GM12878 (cell line): ENCODE results near the gene TSHZ1. TPM values are rescaled to one million over a fixed set of nuclear protein-coding genes. Genes with fewer than 3 reads are reported as not detected.

Experiments
- ATAC-seq: fragments of 200-7000 bp; cut with Tn5 transposase; 3 replicates; pipeline ENCODE4 v1.9.1; 2020; ENCODE audit warnings: mild to moderate bottlenecking, moderate library complexity
- BruUV-seq: library from RNA; stranded (reverse); fragments of 400-500 nt; replicated peaks from 2 replicates; lab custom pipeline; 2021; lab: Mats Ljungman, UMichigan
- CTCF ChIA-PET: fragments of 300-600 bp; sonication (Branson Sonifier 250); formaldehyde crosslinking; extraction: SDS; loops from one replicate; lab custom pipeline; 2021; ENCODE audit warnings: inconsistent platforms; lab: Yijun Ruan, JAX
- POLR2A ChIA-PET: fragments of 350-600 bp; formaldehyde crosslinking; extraction: SDS; loops from one replicate; lab custom pipeline; 2021; ENCODE audit warnings: inconsistent platforms; lab: Charles Lee
- RAD21 ChIA-PET: fragments of 300-600 bp; sonication (Branson Sonifier 250); formaldehyde crosslinking; loops from one replicate; lab custom pipeline; 2023; ENCODE audit warnings: antibody characterized with exemption; ENCODE audit not compliant: unreplicated experiment; lab: Charles Lee
- SMC1A ChIA-PET: fragments of 300-600 bp; sonication (Branson Sonifier 250); formaldehyde crosslinking; loops from one replicate; lab custom pipeline; 2023; ENCODE audit not compliant: unreplicated experiment, uncharacterized antibody; lab: Charles Lee
- DNase-seq: peaks from one replicate; pipeline ENCODE4 v3.0.0-alpha.2; 2011; ENCODE audit warnings: low read depth, low spot score
- FAIRE-seq: peaks from 3 replicates; lab custom pipeline; 2011; peaks lifted over from hg19 to GRCh38; lab: Jason Lieb, UNC
- H2AFZ ChIP-seq: 2 replicates; pipeline ENCODE4 v1.6.0; 2011; ENCODE audit warnings: low read depth, low read length, control low read depth; ENCODE audit not compliant: control insufficient read depth
- H3K27ac ChIP-seq: 2 replicates; pipeline ENCODE4 v1.5.1; 2011; ENCODE audit warnings: control low read depth; ENCODE audit not compliant: control insufficient read depth, insufficient read depth
- H3K27me3 ChIP-seq, 2 experiments: replicated peaks in 1 of 2; 2 replicates each; pipeline versions ENCODE4 v1.6.0 to v1.6.1; 2011; ENCODE audit warnings: low read length in 1 of 2; ENCODE audit not compliant: control insufficient read depth in 2 of 2, insufficient read depth in 2 of 2
- H3K36me3 ChIP-seq, 2 experiments: 2 replicates each; pipeline ENCODE4 v1.5.1; 2011; ENCODE audit warnings: low read length in 1 of 2; ENCODE audit not compliant: control insufficient read depth in 2 of 2, insufficient read depth in 2 of 2
- H3K4me1 ChIP-seq: 2 replicates; pipeline ENCODE4 v1.6.1; 2011; ENCODE audit warnings: mild to moderate bottlenecking, low read length, moderate library complexity, mixed read lengths; ENCODE audit not compliant: control insufficient read depth, insufficient read depth
- H3K4me2 ChIP-seq: 2 replicates; pipeline ENCODE4 v1.6.0; 2011; ENCODE audit warnings: control low read depth; ENCODE audit not compliant: control insufficient read depth, insufficient read depth
- H3K4me3 ChIP-seq: fragments of 200-600 bp; sonication (generic); 2 replicates; pipeline ENCODE4 v1.5.1; 2016
- H3K79me2 ChIP-seq: 2 replicates; pipeline ENCODE4 v1.6.0; 2011; ENCODE audit warnings: low read length; ENCODE audit not compliant: control insufficient read depth, insufficient read depth
- H3K9ac ChIP-seq: 2 replicates; pipeline ENCODE4 v1.8.0; 2011; ENCODE audit warnings: low read length, control low read depth, mixed read lengths; ENCODE audit not compliant: control insufficient read depth, insufficient read depth
- H3K9me3 ChIP-seq: replicated peaks from 3 replicates; pipeline ENCODE4 v1.5.1; 2011; ENCODE audit warnings: mild to moderate bottlenecking, low read length; ENCODE audit not compliant: control insufficient read depth, insufficient read depth
- H4K20me1 ChIP-seq: 2 replicates; pipeline ENCODE4 v1.6.0; 2011; ENCODE audit not compliant: control insufficient read depth, insufficient read depth
- HCFC1 ChIP-seq: fragments of 150-350 bp; IDR thresholded peaks from 2 replicates; pipeline ENCODE4 v1.6.1; 2014; ENCODE audit warnings: low read length
- ZNF274 ChIP-seq: IDR thresholded peaks from one replicate; pipeline ENCODE4 v1.8.0; 2011; ENCODE audit not compliant: insufficient read length, insufficient read depth
- WGBS: methylation state at CpG from one replicate; pipeline ENCODE4 v1.1.6; 2016; ENCODE audit warnings: low lambda C conversion rate; ENCODE audit not compliant: insufficient replicate concordance, insufficient coverage; ENCODE audit errors: missing lambda C conversion rate; 5-methylcytosine and 5-hydroxymethylcytosine counted together
- in situ Hi-C: fragments of 300-500 bp; cut with MboI; formaldehyde crosslinking; loops from 9 replicates; pipeline ENCODE4 v1.14.3; 2018; ENCODE audit warnings: mixed read lengths
- intact Hi-C: fragments of 100-400 bp; cut with micrococcal nuclease; formaldehyde crosslinking; loops from one replicate; pipeline ENCODE4 v1.14.2; 2022; ENCODE audit not compliant: unreplicated experiment
- polyA plus RNA-seq, 11 experiments: library from polyadenylated mRNA; depleted of rRNA in 4 of 11; unstranded in 6 of 11; stranded (reverse) in 5 of 11; fragments of >200 nt; fragmentation: Nextera tagmentation in 4 of 11; fragmentation: Illumina TruSeq in 1 of 11; extraction: Ambion mirVana in 4 of 11; extraction: Trizol in 1 of 11; gene quantifications; 1 replicate in 1 of 11; 2 replicates in 10 of 11; pipeline versions ENCODE4 v1.2.1 to v1.2.3, GENCODE V29; 2011 to 2016; ENCODE audit warnings: inconsistent platforms in 2 of 11, missing spikeins in 2 of 11, low read depth in 1 of 11
- total RNA-seq, 4 experiments: library from RNA; depleted of rRNA in 3 of 4; stranded (reverse); fragments of >200 nt in 3 of 4; fragmentation: Illumina TruSeq in 1 of 4; extraction: Trizol in 1 of 4; gene quantifications; 2 replicates each; pipeline versions ENCODE4 v1.2.1 to v1.2.3, GENCODE V29; 2013 to 2021
- TF ChIP-seq, protein P1 (sequence below): fragments of 450-650 bp; IDR thresholded peaks from 2 replicates; pipeline ENCODE4 v1.6.1; 2017; ENCODE audit warnings: mild to moderate bottlenecking, moderate library complexity
- TF ChIP-seq, protein P2 (sequence below): fragments of 450-650 bp; formaldehyde crosslinking; IDR thresholded peaks from 2 replicates; pipeline ENCODE4 v1.4.0; 2020; ENCODE audit warnings: mild to moderate bottlenecking, moderate library complexity

TSHZ1 gene
- total and polyA plus RNA-seq, 10 of the 15 experiments (the other 5 are each of a cell fraction or from before 2014, with no cell fraction given), result 2.2 to 15.2 (median 5.1) TPM

DNA sequence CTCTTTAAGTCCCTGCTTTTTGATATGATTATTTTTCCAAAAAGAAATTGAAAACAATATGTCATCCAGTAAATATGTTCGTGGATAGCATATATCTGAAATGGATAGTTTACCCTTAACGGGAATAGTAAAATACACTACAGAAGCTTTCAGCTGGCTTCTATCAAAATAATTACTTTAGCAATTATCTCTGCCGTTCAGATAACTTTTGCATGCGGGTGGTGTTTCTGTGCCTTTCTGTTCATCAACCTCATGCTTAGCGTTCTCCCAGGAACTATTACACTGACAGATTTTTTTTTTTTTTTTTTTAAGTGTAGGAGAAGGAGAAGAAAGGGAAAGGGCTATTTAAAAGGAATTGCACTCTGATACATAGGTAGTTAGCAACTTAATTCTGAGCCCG lies 53.6 kb downstream of the TSHZ1 start (continued):
- TF ChIP-seq, protein P1, sequence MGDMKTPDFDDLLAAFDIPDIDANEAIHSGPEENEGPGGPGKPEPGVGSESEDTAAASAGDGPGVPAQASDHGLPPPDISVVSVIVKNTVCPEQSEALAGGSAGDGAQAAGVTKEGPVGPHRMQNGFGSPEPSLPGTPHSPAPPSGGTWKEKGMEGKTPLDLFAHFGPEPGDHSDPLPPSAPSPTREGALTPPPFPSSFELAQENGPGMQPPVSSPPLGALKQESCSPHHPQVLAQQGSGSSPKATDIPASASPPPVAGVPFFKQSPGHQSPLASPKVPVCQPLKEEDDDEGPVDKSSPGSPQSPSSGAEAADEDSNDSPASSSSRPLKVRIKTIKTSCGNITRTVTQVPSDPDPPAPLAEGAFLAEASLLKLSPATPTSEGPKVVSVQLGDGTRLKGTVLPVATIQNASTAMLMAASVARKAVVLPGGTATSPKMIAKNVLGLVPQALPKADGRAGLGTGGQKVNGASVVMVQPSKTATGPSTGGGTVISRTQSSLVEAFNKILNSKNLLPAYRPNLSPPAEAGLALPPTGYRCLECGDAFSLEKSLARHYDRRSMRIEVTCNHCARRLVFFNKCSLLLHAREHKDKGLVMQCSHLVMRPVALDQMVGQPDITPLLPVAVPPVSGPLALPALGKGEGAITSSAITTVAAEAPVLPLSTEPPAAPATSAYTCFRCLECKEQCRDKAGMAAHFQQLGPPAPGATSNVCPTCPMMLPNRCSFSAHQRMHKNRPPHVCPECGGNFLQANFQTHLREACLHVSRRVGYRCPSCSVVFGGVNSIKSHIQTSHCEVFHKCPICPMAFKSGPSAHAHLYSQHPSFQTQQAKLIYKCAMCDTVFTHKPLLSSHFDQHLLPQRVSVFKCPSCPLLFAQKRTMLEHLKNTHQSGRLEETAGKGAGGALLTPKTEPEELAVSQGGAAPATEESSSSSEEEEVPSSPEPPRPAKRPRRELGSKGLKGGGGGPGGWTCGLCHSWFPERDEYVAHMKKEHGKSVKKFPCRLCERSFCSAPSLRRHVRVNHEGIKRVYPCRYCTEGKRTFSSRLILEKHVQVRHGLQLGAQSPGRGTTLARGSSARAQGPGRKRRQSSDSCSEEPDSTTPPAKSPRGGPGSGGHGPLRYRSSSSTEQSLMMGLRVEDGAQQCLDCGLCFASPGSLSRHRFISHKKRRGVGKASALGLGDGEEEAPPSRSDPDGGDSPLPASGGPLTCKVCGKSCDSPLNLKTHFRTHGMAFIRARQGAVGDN, result no peak
- TF ChIP-seq ZNF274, result no peak

DNA sequence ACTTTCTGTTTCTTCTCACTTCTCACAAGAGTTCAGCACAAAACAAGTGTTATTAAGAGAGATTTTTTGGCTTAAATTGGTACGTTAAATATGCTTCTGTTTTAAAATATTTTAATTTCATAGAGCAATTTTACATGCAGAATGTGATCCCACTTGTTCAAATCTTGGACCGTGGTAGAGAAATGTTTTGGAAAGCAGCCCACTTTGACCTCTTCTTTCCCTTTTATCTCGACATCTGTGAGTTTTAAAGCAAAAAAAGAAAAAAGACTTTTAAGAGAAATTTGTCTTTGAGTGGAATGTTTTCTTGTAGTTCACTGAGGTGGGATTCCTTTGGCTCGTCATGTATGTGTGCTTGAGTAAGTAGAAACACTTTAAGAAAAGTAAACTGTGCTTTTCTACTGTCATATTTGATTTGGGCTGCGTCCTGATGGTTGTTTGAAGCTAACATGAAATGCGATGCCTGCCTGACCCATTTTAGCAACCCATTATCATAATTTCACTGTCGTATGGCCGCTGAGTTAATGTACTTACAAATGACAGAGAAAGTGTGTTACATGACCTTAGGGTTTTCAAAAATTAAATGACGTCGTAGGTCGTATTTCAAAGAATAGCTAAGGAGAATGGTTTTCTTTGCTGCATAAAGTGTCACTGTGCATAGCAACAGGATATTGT lies 54.5 kb downstream of the TSHZ1 start:
- BruUV-seq, result no TSS peak
- Histone ChIP-seq H3K4me2 (no peak overlapping the region), H2AFZ (no peak overlapping the region), H4K20me1 (no peaks in the 10 kb centered on the region), H3K36me3 (no peaks in the 10 kb centered on the region), H3K9me3 (no peaks in the 10 kb centered on the region; the same call in 2 of the 3 replicates)
- ChIA-PET RAD21 (no interaction called here), SMC1A (interaction anchor here (0.8 to 2.3 kb wide), 4 partner anchors 14 to 467 kb away, joined by 3 to 5 read pairs (median 4); no protein-coding TSS in a partner anchor)
- TF ChIP-seq HCFC1, result no peak
- TF ChIP-seq, protein P2, sequence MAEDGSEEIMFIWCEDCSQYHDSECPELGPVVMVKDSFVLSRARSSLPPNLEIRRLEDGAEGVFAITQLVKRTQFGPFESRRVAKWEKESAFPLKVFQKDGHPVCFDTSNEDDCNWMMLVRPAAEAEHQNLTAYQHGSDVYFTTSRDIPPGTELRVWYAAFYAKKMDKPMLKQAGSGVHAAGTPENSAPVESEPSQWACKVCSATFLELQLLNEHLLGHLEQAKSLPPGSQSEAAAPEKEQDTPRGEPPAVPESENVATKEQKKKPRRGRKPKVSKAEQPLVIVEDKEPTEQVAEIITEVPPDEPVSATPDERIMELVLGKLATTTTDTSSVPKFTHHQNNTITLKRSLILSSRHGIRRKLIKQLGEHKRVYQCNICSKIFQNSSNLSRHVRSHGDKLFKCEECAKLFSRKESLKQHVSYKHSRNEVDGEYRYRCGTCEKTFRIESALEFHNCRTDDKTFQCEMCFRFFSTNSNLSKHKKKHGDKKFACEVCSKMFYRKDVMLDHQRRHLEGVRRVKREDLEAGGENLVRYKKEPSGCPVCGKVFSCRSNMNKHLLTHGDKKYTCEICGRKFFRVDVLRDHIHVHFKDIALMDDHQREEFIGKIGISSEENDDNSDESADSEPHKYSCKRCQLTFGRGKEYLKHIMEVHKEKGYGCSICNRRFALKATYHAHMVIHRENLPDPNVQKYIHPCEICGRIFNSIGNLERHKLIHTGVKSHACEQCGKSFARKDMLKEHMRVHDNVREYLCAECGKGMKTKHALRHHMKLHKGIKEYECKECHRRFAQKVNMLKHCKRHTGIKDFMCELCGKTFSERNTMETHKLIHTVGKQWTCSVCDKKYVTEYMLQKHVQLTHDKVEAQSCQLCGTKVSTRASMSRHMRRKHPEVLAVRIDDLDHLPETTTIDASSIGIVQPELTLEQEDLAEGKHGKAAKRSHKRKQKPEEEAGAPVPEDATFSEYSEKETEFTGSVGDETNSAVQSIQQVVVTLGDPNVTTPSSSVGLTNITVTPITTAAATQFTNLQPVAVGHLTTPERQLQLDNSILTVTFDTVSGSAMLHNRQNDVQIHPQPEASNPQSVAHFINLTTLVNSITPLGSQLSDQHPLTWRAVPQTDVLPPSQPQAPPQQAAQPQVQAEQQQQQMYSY (CRISPR knock-in tag), result no peak
- TF ChIP-seq, all 136 proteins: peak for 0
- ATAC-seq (no peak), FAIRE-seq (no peak), DNase-seq (no peak)
- H3K4me1 ChIP-seq, result peaks cover 36% of the 10 kb centered on the region
- ChIA-PET CTCF (interaction anchor here (1.2 kb wide), 1 partner anchor 10 kb away, joined by 3 read pairs; no protein-coding TSS in a partner anchor), POLR2A (no interaction called here)
- no peak overlapping the region for H3K27ac ChIP-seq
- H3K4me3 ChIP-seq, result no peak overlapping the region
- peaks cover 3% of the 10 kb centered on the region for H3K79me2 ChIP-seq
- H3K9ac ChIP-seq, result no peak overlapping the region
- in situ Hi-C loops (no loop called here), intact Hi-C loops (loop anchor here (5.0 kb wide), 1 partner anchor 48 kb away; no protein-coding TSS in a partner anchor)
- 91% methylated on average over 11 of the region's 11 CpGs for WGBS
- H3K27me3 ChIP-seq, result no peaks in the 10 kb centered on the region
